HG03175 (cell line): Measurements from ENCODE around the gene FNDC7.
"Not testable (repeated sequence)": the region's sequence is repeated elsewhere in the genome, so short reads cannot be mapped to it uniquely, and the experiment has no call there.

ENCODE experiments used
- ATAC-seq: cut with Tn5 transposase; IDR thresholded peaks from one replicate; pipeline ENCODE4 v1.9.1; 2021; ENCODE audit warnings: mild to moderate bottlenecking, moderate library complexity; ENCODE audit not compliant: unreplicated experiment

The FNDC7 gene

DNA sequence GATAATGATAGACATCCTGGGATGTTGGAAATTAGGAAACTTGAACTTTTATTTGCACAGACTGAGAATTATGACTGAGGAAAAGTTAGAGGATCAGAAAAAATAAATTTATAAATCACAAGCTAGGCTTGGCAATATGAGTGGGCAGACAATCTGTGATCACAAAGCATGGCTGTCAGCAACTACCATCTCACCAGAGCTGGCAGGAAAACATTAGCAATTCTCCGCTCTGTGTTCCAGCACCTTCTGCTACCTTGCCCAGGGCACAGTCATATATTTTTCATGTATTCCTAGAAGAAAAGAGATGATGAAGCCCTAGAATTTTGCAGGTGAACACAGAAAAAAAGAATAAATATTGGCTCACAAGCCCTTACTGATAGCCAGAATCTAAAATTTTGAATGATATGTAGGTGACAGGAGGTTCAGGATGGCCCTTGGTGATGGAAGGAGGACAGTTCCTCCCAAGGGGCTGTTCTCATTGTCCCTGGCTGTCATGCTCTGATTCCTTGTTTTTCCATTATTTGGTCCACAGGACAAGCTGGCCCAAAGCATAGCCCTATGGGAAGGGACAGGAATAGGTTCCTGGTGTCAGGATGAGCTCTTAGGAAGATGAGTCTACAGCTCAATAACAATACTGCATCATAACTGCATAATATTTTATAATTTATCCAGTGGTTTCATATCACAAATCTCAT is 21.6 kb downstream of the FNDC7 start:
- ATAC-seq, result no peak

DNA sequence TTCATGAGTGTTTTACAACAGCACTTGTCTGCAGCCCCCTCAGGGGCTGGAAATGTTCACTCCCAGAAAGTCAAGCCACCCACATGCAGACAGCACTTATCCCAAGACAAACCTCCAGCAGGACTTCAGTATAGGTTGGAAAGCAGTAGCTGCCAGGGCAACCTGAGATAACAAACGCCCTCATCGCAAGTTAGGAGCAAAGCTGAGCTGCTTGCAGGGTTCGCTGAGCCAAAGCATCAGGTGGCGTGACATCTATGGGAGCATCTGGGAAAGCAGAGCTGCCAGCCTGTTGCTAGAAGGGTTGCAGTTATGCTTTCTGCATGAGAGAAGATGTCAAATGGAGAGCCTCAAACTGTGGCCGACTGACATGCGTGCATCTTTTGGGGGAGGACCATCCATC is 29.5 kb downstream of the FNDC7 start:
- ATAC-seq, result no peak

DNA sequence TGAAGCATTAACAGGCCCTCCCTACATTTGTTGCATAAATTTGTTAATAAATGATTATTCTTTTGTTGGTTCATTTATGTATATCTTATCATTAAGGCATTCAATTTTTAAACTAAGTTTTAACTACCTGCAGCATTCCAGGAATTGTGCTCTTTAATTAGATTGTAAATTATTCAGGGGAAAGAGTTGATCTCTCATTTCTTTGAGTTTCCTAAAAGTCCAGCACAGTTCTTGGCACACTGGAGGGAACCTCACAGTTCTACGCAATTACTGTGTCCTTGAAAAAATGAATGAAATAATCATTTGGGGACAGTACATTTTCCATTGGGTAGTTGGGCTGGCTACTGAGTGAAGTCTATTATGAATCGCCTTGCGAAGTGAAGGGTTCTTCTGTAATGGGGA is 33.3 kb downstream of the FNDC7 start:
- no peak for ATAC-seq

DNA sequence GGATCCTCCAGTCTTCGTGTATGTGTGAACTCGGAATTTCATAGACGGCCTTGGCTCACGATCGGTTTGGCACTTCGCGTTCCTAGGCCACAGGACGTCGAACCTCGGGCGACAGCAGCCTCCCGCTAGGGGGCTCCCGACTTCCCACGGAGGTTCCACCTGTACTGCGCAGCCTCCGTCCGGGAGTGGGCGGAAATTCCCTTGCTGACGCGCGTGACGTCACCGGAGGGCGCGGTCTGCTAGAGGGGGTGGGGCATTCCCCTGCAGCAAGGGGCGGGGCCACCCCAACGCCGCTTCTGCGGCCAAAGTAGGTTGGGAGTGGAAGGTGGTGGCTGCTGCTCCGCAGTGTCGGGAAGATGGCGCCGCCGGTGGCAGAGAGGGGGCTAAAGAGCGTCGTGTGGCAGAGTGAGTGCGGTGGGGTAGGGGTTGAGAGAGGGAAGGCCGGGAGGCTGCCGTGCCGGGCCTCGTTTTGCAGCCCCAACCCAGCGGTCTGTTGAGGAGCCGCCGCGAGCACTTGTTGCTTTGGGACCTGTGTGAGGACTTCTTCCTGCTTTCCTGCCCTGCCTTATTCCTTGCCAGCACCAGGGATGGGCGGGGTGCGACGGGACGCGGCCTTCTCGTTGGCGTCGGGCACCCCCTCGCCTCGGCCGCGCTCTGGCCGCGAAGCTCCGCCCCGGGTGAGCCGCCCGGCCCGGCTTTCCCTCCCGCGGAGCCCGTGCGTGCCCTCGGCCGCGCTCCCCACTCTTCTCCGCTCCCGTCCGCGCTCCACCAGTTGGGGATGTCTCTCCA is 33.9 kb downstream of the FNDC7 start, which contains the start of gene STXBP3:
TSS of gene STXBP3 (plus strand) at position 293 of the 789 bp plus-strand sequence. CDS start at position 357, 64 bp downstream.
- ATAC-seq, result peak; percentile 92

DNA sequence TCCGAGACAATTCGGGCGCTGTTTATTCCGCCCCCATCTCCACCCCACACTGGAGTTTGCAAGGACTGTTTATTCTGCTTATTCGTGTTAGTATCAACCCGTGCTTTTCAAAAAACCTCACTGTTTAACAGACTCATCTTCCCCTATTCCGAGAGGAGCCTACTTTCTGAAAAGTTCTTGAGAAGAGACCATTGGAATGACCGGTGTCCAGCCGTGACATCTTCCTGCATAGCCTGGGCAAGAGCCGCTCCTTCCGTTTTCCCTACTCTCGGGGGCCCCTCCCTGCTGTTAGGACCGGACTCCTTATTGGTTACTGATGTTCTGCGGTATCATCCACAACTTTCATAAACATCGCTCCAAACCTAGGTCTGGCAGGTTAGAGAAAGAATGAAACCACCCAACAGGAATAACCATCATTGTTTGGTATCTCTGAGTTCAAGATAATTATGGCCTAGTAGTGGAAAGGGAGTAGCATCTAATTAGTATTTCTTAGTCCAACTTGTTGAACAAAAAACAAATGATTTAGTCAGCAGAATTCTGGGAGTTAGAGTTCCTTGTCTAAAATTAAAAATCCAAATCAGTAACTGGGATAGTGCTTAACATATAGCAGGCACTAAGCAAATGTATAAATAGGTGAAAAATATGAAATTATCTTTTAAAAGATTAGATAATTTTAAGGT is 34.6 kb downstream of the FNDC7 start:
- peak; percentile 15 for ATAC-seq

DNA sequence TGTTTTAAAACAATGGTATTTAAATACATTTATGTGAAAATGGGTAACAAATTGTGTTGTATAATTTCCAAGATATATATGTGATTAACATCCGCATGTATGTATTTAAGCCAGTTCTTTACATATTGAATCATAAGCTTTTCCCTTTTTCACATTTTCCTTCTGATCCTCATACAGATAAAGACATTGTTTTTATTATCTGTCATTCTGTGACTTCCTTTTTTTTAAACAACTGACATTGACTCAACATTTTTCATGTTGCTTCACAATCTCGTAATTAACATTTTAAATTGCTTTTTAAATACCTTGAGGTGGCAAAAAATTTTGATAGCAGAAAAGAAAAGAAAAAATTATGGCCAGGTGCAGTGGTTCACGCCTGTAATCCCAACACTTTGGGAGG is 35.2 kb downstream of the FNDC7 start:
- no peak for ATAC-seq

DNA sequence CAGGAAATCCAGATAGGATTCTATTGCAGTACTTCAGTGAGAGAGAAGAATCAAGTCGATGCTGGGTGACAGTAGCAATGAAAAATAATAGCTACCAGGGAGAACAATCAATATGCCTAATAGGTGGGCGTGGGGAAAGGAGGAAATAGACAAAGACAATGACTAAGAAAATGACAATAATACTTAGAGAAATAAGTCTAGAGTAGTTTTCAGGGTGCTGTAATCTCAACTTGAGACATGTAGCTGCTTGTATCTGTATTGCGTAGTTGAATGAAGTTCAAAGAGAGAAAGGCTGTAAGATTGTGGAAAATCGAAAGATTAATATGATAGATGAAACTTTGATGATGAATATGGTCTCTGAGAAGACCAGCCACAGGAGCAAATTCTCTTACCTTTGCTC is 36.4 kb downstream of the FNDC7 start:
- no peak for ATAC-seq

DNA sequence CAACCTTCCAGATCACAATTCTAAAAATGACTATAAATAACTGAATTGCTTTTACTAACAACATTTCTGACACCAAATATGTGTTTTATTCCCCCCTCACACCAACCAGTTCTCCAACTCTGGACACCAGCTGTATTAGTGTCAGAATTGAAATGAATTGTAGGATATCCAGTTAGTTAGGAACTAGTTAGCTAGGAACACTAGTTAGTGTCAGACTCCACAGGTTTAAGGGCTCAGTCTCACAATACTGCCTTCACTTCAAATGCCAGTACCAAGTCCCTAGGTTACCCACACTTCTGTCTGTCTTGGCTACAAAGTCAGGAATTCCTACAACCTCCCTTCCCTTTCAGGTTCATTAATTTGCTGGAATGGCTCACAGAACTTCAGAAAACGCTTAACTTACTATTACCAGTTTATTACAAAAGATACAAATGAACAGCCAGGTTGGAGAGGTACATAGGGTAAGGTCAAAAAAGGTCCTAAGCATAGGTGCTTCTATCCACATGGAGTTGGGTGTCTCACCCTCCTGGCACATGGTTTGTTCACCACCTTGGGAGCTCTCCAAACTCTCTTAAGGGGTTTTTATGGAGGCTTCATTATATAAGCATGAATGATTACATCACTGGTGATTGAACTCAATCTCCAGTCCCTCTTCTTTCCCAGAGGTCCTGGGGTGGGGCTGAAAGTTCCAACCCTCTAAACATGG is 37.9 kb downstream of the FNDC7 start:
- ATAC-seq, result no peak

DNA sequence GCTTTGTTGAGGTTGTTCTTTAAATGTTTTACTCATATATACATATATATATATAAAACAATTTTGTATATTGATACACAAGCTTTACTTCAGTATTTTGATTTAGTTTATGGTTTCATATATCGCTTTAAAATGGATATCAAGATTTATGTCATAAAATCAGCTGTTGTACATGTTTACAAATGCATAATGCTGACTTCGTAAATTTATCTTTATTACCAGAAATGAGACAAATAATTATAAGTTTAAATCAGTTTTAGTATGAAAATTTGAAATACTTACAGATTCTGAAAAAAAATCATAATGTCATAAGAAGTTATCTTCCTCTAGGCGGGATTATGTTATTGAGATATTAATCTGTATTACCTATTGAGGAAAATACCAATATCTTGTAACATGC is 40.7 kb downstream of the FNDC7 start:
- ATAC-seq, result no peak

DNA sequence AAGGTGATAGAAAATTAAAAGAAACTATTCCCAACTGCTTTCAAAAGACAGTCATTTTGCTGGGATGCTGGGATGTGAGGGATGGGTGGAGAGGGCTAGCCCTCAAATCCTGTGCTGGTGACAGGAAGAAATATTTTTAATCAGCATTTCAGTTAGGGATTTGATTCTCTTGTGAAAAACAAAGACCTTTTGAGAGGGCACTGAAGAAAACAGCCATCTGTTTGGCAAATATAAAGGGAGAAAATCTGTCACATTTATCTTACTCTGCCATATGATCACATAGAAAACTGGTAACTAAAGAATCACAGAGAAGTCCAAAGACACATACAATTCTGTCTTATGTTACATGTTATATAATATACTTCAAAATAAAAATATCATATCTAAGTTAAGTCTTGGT is 46.1 kb downstream of the FNDC7 start:
- ATAC-seq, result no peak

DNA sequence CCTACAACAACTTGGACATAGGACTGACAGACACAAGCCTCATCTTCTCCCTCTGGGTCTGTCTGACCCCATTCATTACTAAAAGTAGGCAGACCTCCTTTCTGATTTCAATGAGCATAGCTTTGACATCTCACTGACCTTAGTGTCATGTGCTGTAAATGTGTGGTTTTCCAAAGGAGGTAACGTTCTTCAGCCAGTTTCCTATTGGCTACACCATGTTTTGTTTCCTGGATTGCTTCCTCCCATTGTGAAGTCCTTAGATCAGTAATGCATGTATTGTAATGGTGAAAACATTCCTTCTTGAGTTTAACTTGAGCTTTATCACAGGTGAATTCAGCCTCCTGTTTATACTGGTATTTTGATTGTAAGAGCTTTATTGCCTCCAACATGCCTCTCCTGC is 54.4 kb downstream of the FNDC7 start:
- ATAC-seq, result no peak

DNA sequence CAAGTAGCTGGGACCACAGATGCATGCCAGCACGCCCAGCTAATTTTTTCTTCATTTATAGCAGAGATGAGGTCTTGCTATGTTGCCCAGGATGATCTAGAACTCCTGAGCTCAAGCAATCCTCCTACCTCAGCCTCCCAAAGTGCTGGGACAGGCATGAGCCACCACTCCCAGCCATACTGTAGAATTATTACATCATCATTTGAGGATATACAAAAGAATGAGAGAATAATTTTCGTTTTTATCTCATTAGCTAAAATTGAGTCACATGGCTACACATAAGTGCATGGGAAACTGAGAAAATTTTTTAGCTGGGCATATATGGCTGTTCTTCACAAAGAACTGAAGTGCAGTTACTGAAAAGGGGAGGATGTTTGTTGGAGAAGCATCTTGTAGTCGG is 55.0 kb downstream of the FNDC7 start:
- ATAC-seq, result no peak

DNA sequence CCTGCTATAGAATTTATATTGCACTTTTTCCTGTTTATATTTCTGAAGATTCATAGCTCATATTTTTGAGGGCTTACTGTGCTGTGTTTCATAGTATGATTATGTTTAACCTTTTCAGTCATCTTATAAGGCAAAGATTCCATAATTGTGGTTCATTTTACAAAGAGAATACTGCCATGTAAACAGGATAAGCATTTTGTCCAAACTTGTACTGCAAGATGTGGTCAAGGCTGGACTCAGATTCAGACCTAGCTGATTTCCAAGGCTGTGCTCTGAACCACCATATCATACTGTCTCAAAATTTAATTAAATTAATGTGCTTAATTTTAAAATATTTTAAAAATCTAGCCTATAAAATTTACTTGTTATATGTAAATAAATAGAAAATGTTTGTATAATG is 65.1 kb downstream of the FNDC7 start:
- ATAC-seq, result no peak

DNA sequence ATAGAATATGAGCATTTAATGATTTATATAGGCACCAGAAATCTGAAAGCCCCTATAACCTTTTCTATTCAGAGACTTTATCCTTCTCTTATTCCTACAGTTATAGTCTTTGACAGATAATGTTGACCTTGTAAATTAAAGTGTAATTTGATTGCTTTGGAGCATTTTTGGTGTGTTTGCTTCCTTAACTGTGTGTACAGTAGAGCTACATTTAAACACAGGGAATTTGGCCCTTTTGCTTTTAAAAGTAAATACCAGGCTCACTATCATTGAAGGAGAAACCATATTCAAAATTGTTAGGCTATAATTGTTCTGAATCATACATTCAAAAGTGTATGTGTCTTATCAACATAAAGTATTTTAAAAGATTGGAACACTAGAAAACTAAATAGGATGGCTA is 66.7 kb downstream of the FNDC7 start:
- no peak for ATAC-seq

DNA sequence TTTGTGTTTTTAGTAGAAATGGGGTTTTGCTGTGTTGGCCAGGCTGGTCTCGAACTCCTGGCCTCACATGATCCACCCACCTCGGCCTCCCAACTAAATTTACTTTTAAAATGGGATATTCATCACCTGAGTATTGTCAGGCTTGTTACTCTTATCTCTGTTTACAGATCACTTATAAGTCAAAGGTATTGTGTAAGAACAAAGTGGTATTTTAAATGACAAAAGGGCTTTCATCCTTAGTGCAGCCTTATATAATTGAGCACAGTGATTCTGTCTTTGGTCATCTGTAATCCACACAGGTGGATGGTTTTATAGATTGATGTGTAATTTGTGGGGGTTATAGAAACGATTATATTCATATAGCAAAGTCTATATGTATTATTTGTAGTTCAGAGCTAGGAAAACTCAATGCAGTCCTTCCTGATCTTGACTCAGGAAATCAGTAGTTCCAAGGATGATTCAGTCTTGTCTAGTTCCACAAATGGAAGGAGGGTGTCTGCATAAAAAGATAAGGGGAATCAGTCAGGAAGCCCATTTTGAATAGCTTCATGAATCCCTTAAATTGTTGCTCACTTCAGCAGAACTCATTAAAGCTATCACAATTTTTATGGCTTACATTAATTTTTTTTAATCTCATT is 68.3 kb downstream of the FNDC7 start:
- no peak for ATAC-seq

DNA sequence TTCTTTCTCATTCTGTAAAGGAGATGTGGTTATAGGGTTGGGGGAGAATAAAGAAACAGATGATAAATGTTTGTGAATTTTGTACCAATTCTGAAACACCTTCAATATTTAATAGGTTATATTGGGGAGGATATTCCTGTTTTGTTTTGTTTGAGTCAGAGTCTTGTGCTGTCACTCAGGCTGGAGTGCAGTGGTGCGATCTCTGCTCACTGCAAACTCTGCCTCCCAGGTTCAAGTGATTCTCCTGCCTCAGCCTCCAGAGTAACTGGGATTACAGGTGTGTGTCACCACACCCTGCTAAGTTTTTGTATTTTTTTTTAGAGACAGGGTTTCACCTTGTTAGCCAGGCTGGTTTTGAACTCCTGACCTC is 68.9 kb downstream of the FNDC7 start:
- not testable (repeated sequence) for ATAC-seq

DNA sequence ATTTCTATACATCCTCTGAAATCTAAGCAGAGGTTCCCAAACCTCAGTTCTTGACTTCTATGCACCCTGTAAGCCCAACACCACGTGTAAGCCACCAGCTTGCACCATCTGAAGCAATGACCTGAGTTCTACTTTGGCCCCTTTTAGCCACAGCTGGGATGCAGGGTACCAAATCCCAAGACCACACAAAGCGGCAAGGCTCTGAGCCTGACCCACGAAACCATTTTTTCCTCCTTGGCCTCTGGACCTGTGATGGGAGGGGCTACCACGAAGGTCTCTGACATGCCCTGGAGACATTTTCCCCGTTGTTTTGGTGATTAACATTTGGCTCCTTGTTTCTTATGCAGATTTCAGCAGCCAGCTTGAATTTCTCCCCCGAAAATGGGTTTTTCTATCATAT is 72.6 kb downstream of the FNDC7 start:
- ATAC-seq, result no peak

DNA sequence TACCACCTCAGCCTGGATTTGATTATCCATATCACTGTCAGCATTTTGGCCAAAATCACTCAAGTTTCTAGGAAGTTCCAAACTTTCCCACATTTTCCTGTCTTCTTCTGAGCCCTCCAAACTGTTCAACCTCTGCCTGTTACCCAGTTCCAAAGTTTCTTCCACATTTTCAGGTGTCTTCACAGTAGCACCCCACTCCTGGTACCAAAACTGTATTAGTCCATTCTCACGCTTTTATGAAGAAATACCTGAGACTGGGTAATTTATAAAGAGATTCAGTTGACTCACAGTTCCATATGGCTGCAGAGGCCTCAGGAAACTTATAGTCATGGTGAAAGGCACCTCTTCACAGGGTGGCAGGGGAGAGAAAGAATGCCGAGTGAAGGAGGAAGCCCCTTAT is 73.2 kb downstream of the FNDC7 start:
- ATAC-seq, result no peak

DNA sequence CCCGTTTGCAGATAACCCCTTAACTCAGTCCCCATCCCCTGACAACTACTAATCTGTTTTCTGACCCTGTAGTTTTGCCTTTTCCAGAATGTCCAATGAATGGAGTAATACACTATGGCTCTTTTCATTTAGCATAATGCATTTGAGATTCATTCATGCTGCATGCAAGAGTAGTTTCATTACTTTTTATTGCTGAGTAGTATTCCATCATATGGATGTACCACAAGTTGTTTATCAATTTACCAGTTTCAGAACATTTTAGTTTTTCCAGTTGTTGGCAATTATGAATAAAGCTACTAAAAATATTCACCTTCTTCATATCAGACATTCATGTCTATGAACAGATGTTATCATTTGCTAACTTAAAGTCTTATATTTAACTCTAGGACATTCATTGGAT is 79.1 kb downstream of the FNDC7 start:
- ATAC-seq, result no peak
